HG02973 (cell line): ENCODE results near the gene ZNF606.

Source experiments
- ATAC-seq: cut with Tn5 transposase; IDR thresholded peaks from one replicate; pipeline ENCODE4 v1.9.1; 2021; ENCODE audit warnings: moderate library complexity; ENCODE audit not compliant: unreplicated experiment

The ZNF606 gene

GRCh38 chr19:57934820-57935665 lies 67.6 kb downstream of the ZNF606 start, which contains the start of gene ZNF418:
ZNF418 (minus strand) TSS chr19:57935402; CDS start chr19:57933822, 1,580 bp downstream.
- no peak for ATAC-seq

- ATAC-seq, result no peak
Observed at GRCh38 chr19:57927587-57927986, 75.0 kb downstream of the ZNF606 start.
